HG02588 (cell line): ENCODE data around the gene LHFPL3.

Source experiments
- ATAC-seq: cut with Tn5 transposase; IDR thresholded peaks from one replicate; pipeline ENCODE4 v1.9.1; 2021; ENCODE audit warnings: mild to moderate bottlenecking, moderate library complexity; ENCODE audit not compliant: unreplicated experiment

Gene LHFPL3

DNA sequence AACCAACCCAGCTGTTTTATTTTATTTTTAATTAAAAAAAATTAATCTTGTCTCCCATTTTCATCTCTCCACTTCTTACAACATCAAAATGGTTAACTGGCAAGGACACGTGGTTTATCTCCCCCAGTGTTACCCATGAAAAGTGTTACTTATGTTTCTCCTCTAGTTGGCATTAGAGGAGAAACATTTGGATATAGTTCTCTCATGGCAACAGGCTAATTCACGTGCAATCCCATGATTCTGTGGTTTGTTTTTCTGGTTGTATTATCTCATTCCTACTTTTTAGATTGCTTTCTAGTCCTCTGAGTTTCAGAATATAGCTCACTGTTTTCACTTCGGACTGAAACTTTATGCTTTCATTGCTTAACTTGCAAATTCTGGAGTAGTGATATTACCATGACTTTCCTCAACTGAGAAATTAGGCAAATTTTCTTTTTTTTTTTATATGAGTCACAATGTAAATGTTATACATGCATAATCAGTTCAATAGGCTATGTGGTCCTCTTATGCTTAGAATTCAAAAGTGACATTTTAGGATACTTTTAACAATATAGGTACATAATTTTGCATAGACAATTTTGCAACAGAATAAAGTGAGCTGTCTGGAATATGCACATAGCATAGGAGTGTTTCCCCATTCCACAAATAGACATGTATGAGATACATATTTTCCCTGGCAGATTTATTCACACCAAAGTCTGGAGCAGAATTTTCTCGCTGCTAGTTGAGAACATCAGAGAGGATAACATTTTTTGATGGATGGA lies 43.0 kb downstream of the LHFPL3 start:
- ATAC-seq: no peak

DNA sequence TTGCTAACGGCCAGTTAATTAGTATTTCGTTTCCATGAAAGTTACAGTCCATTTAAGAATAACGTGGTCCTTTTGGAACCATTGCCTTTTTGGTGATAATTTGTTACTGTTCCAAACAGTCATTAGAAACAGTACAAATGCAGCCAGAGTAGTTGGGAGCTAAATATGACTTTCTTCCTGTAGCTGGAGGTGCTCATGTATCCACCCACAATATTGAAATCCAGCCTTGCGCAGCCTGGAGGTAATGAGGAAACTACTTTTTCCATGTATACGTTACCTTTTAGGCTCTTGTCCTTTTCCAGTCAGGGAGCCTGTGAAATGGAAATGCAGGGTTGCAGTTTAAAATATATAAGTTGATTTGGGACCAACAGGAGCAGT lies 43.6 kb downstream of the LHFPL3 start:
- no peak for ATAC-seq

DNA sequence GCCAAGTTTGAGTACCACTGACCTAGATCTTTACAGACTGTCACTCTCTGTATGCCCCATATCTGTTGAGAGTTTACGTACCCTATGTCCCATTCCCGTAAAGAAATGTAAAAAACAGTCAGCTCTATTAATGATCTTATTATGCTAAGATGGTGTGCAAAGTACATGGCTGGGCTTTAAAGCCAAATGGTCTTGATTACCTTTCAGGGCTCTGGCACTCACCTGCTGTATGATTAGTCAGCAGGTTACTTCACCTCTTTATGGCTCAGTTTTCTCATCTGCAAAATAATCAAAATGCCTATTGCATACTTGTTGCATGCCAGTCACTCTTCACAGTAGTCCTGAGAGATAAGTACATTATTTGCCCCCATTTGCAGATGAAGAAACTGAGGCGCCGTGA lies 54.2 kb downstream of the LHFPL3 start:
- ATAC-seq: no peak

DNA sequence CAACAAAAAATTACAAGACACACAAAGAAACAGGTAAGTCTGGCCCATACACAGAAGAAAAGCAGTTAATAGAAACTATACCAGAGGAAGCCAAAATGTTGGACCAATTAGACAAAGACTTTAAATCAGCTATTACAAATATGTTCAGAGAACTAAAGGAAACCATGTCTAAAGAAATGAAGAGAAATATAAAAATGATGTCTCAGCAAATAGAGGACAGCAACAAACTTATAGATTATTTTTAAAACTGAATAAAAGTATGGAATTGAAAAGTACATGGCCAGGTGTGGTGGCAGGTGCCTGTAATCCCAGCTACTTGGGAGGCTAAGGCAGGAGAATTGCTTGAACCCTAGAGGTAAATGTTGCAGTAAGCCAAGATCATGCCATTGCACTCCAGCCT lies 58.5 kb downstream of the LHFPL3 start:
- no peak for ATAC-seq

DNA sequence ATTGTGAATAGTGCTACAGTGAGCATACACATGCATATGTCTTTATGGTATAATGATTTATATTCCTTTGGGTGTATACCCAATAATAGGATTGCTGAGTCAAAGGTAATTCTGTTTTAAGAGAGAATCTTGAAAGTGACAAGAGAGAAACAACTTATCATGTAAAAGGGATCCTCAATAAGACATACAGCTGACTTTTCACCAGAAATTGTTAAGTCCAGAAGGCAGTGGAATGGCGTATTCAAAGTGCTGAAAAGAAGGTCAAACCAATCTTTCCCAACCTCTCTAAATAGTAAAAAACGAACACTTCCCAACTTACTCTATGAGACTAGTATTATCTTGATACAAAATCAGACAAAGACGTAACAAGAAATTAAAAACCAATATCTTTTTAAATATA lies 59.8 kb downstream of the LHFPL3 start:
- ATAC-seq: no peak

DNA sequence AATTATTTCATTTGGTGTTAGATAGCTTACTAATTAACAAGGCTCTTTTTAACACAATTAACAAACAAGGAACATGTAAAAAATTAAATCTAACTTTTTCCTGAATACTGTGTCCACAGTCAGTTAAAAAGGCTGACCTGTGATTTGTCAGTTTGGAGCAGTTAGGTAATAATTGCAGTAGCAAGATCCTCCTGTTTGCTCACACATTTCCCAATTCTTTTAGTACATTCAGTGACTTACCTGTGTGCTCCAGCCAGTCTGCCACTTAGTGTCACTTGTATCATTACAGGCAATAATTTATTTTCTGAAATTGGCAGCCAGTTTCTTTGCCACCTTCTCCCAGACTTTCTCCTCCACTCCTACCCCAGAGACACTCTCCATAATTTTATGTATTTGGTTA lies 66.8 kb downstream of the LHFPL3 start:
- ATAC-seq: no peak

DNA sequence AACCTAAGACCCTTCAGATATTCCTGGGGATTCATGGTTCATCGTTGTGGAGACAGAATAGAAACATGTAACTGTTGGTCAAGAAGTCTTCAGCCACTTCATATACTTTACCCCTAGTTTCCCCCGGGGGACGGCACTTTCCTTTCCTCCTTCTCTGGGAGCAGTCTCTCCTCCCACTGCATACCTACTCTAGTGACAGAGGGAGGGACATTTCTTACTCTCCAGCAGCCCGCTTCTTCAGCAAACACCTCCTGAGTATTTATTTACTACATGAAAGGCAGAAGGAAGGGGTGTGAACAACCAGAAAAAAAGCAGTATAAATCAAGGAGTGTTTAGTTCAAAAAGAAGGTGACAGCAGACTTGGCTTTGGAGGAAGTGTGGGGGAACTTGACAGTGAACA lies 69.0 kb downstream of the LHFPL3 start:
- no peak for ATAC-seq

DNA sequence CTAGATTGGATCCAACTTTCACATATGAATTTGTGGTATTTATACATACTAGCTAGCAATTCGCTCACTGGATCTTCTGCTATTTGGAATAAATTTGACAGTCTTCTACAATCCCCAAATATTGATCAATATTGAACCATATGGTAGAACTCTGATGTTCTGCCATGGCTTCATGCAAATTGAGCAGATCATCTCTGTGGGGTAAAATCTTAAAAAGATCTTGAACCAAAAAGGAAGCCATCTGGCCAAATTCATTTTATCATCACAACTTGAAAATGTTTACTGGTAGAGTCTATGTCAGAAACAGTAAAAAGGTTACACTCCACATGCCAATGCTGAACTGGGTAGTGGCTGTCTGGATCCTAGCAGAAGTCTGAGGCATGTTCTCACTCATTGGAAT lies 80.0 kb downstream of the LHFPL3 start:
- no peak for ATAC-seq

DNA sequence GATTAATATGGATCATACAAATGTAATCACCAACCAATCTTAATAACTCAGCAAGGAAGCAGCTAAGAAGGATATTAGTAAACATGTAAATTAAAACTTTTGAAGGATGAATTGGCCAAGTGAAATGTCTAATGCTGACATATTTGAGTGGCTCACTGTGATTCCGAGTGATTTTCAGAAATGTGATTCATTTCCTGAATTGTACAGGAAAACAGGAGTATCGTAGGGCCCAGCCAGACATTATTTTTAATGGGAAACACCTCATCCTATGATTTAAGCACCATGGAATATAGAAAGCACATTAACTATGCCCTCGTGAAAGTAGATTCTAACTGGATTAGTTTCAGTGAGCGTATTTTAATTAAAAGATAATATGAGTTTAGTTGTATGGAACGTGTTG lies 82.3 kb downstream of the LHFPL3 start:
- no peak for ATAC-seq

DNA sequence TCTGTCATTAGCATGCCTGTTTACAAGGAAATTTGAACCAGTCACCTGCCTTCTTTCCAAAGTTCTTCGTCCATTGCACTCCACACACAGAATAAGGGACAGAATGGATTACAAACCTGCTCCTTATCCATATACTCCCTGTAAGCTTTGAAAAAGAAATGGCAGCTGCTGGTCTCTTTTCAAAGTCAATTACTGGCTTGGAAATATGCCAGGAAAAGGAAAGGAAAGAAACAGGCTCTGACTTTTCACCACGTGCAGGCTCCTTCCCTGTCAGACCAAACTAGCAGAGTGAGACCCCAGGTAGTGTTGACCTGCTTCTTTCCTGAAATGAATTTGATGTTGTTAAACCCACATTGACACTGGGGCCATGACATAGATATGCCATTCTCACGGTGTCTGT lies 84.5 kb downstream of the LHFPL3 start:
- no peak for ATAC-seq

DNA sequence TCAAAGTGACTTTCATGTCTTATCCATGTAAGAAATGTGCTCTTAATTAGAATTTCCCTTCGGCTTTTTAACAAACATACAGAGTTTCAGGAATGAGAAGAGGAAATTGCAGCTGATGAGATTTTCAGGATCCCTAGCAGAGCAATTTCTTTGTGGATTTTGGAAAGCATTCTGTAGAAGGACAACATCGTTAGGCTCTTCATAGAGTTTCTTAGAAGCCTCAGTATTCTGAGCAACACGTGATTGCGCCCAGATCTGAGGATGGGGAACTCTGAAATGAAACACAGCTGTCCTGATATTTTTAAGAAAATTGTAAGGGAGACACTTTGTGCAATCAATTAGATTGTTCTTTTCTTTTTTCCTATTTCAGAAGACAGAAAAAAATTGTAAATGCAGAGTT lies 85.8 kb downstream of the LHFPL3 start:
- ATAC-seq: no peak

DNA sequence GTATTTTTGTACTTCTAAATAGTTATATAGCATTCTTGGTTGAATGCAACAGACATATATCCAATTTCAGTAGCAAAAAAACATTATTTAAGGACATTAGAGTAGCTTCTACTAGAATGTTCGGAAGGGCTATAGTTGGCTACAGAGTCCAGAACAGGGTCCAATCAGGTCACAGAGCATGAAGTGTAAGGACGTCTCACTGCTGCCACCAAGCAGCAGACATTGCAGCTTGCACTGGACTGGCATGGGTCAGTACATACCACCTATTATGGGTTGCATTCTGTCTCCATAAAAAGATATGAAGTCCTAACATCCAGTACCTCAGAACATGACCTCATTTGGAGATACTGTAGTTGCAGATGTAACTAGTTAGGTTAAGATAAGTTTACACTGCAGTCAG lies 87.3 kb downstream of the LHFPL3 start:
- no peak for ATAC-seq

DNA sequence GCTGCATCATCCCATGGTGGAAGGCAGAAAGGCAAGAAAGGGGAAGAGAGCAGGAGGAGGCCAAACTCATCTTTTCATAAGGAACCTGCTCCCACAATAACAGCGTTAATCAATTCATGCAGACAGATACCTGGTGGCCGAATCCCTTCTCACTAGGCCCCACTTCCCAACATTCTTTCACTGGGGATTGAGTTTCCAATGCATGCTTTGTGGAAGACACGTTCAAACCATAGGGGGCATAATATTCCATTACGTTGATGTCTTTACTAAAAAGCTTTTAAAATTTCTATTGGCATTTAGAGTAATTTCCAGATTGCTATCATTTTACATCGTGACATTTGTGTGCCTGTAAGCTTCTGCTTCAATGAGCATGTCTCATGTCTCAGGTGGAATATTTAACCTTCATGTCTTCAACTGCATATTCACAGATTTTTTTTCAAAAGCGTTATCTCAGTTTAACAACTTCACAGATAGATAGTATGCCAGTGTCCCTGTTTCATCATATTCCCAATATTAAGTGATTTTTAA lies 88.5 kb downstream of the LHFPL3 start:
- no peak for ATAC-seq

DNA sequence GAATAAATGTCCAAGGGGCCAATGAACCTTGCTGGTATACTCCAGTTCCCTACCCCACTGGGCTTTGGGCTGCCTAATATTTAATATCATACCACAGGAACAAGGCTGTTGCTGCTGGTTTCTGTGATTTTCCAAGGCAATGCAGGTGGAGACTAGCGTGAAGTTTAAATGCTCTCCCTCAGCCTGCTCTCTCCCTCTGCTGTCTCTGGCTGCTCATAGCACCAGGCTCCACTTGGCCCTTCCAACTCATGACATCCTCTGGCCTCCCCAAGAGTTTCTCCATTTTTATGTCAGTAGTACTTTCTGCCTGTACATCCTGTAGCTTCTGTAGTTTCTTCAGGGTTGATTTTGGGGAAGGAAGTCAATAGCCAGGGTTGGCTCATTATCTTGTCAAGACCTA lies 103.5 kb downstream of the LHFPL3 start:
- no peak for ATAC-seq

DNA sequence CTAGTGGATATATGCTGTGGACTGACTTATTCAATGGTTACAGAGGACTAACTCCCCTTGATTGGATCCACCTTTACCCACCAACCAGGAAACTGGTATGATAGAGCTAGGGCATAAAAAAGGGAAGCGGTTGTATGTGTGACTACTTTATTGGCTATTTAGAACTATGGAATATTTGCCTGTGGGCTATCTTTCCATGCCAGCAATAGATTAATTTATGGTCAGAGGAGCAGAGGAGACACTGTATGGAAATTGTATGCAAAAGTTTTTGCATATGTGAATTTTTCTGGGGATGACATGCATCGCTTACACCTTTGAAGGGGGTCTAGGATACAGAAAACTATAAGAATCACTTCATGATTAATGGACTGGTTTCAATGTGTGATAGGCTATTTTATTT lies 105.7 kb downstream of the LHFPL3 start:
- ATAC-seq: no peak

DNA sequence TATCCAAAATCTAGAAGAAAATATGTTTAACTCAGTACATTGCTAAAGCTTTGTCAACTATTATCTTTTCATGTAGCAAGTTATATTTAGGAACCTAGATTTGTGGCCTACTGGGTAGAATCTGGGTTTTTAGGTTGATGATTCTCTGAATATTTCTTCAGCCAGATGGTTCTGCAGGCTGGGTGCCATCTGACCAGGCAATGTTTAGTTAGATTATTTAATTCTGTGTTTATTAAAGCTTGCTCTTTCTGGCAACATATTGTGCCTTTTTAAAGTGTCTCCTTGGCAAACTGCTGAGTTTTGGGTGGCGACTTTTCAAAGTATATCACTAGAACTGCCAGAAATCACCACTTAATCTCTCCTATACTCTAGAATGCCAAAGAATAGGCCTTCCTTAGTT lies 114.1 kb downstream of the LHFPL3 start:
- ATAC-seq: no peak

DNA sequence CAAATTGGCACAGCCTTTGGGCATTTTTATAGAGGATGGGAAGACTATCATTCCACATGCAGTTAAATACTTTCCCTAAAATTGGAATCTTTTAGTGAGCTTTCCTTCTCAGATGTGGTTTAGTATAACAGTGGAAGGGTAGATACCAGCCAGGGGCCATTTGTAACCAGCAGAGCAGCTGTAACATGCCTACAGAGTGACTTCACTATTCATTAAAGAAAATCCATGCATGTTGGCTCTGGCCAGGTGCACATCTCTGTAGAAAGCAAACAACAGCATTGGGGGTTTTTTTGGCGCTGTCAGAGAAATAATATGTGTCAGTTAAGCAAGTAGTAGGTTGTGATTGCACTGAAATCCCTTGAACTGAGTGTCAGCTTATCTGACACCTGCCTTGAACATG lies 115.6 kb downstream of the LHFPL3 start:
- no peak for ATAC-seq

DNA sequence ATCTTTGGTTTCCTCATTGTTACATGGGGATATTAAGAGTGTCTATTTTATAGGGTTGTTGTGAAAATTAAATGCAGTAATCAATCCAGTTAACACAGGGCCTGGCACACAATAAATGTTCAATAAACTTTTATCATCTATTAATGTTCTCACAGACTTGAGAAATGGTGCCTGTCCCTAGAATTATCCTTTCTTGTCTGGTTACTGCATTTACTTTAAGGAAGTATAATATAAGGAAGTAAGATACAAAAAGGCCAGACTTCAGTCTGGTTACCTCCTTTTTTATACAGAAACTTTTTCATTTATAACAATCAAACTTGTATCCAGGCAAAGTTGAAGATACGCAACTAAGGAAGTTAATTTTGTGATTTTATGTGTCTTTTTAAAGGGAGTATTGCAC lies 117.0 kb downstream of the LHFPL3 start:
- no peak for ATAC-seq

DNA sequence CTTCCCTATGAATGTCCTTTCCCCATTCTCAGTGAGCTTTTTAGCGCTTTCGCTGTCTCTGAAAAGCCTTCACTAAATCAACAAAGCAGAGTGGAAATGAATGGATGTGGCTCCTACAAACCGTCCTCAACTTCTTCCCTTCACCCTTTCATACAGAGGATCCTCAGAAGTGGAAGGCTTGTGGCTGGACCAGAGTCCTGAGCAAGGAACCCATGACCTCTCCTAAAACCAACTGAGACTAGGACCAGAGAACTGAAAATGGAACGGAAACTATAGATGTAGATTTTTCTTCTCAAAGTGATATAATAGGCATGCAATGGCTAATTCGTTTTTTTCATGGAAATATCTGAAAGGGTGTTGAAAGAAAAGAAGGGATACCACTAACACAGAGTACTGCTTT lies 122.5 kb downstream of the LHFPL3 start:
- no peak for ATAC-seq

DNA sequence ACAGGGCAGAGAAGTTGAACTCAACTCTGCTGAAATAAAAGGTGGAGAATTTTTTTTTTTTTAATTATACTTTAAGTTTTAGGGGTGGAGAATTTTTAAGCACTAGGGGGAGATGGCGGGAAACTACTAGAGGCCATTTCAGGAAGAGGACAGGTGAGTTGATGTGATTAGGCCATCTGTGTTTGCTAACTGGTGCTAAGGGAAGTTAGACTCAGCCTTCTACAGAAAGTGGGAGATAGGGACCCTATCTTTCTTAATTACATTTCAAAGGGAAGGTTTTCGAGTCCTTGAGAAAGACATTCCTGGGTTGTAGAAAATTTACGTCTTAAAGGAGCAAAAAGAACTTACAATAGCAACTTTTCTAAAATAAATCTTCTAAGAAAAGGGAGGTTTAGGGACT lies 124.8 kb downstream of the LHFPL3 start:
- no peak for ATAC-seq

DNA sequence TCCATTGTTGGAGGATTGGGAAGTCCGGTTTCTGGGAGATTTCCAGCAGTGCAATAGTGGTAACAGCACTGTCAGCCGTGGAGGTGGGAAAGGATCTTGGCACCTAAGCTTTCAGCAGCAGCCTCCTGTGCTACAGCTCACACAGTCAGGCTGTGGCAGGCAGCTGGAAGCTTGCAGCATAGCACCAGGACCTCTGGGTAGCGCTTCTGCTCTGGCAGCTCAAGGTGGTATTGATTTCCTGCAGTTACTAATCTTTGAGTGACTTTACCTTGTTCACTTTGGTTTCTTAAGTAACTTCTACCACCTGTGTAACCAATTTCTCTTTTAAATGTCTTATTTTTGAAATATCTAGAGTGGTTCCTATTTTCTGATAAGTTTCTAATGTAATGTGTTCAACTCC lies 130.5 kb downstream of the LHFPL3 start:
- no peak for ATAC-seq

DNA sequence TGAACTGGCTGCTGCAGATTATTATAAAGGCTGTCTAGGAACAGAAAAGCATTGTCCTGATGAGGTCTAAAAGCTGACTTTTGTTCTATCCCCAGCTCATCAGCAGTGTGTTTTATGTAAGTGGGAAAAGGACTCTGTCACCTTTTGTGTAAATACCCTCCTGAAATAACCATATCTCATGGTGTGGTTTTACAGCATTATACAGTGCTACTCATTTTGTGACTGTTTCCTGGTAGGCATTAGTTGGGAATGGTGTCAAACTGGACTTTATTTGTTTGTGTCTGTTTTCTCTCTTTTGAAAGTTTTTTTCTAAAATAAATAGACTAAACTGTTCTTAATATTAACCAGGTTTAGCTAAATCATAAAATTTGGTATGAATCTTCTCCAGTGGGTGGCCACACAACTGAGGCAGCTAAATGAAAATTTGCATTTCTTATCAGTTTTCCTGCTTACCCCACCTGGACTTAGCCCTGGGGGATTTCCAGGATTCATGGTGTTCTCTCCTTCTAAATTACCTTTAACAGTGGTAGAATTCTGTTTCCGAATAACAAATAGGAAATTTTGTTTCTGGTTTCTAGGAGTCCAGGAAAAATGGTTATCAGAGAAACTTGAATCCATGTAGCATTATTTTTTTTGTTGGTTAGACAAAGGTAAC lies 140.9 kb downstream of the LHFPL3 start:
- ATAC-seq: no peak

DNA sequence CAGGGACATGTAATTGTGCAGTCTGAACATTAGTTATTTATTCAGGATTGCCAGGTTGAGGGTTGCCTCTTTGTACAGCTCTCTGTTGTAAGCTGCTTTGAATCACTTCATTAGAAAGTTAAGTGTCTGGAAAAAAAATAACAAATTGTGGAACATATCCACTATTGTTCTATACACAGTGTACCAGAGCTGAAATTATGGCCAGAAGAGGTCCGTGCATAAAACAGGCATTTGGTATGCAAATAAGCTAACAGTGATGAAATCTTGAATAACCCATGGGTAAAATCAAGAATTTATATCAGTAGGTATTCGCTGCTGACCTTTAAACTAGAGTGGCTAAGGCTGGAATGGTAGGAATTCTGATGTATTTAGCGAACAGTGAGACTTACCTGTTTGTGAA lies 152.1 kb downstream of the LHFPL3 start:
- no peak for ATAC-seq
